ENCODE measurements around the gene SDC3. TPM values are rescaled to one million over a fixed set of nuclear protein-coding genes. Genes with fewer than 3 reads are reported as not detected.
A peak's percentile ranks its signal among the peaks of the same experiment; 100 is the strongest.

SDC3 gene
- total RNA-seq, 1 donor from 2014 or later: 36.4 TPM

- TF ChIP-seq CTCF (IDR thresholded peaks at IDR 0.05; ENCODE audit: insufficient read depth, low read length, poor library complexity, severe bottlenecking): no peak
- DNase-seq (ENCODE audit: low read depth): no peak
- no peaks in the 10 kb centered on the region for H3K36me3 ChIP-seq (ENCODE audit: control insufficient read depth, insufficient read depth, low read length)
- H3K4me3 ChIP-seq (ENCODE audit: low read depth, low read length): no peak overlapping the region
- no peaks in the 10 kb centered on the region for H3K27me3 ChIP-seq (ENCODE audit: control insufficient read depth, insufficient read depth, low read length)
Observed at GRCh38 chr1:30834253-30834652, 74.3 kb downstream of the SDC3 start.

GRCh38 chr1:30830537-30830936 lies 78.0 kb downstream of the SDC3 start:
- Histone ChIP-seq H3K36me3 (ENCODE audit: control insufficient read depth, insufficient read depth, low read length) (no peaks in the 10 kb centered on the region), H3K4me3 (ENCODE audit: low read depth, low read length) (no peak overlapping the region), H3K27me3 (ENCODE audit: control insufficient read depth, insufficient read depth, low read length) (no peaks in the 10 kb centered on the region)
- no peak for TF ChIP-seq CTCF (IDR thresholded peaks at IDR 0.05; ENCODE audit: insufficient read depth, low read length, poor library complexity, severe bottlenecking)
- no peak for DNase-seq (ENCODE audit: low read depth)

- Histone ChIP-seq H3K27me3 (ENCODE audit: control insufficient read depth, insufficient read depth, low read length) (no peaks in the 10 kb centered on the region), H3K36me3 (ENCODE audit: control insufficient read depth, insufficient read depth, low read length) (no peaks in the 10 kb centered on the region)
- no peak for TF ChIP-seq CTCF (IDR thresholded peaks at IDR 0.05; ENCODE audit: insufficient read depth, low read length, poor library complexity, severe bottlenecking)
Observed at GRCh38 chr1:30829889-30830288, 78.7 kb downstream of the SDC3 start.

GRCh38 chr1:30824736-30825429 lies 83.7 kb downstream of the SDC3 start:
- no peak for TF ChIP-seq CTCF (IDR thresholded peaks at IDR 0.05; ENCODE audit: insufficient read depth, low read length, poor library complexity, severe bottlenecking)
- no peaks in the 10 kb centered on the region for H3K36me3 ChIP-seq (ENCODE audit: control insufficient read depth, insufficient read depth, low read length)
- no peak for DNase-seq (ENCODE audit: low read depth)
- H3K27me3 ChIP-seq (ENCODE audit: control insufficient read depth, insufficient read depth, low read length): no peaks in the 10 kb centered on the region
- H3K4me3 ChIP-seq (ENCODE audit: low read depth, low read length): peak overlapping the region; percentile 19

More at GRCh38 chr1:30829889-30830288, 78.7 kb downstream of the SDC3 start:
- DNase-seq (ENCODE audit: low read depth): no peak
- H3K4me3 ChIP-seq (ENCODE audit: low read depth, low read length): no peak overlapping the region

GRCh38 chr1:30823969-30824735 lies 84.4 kb downstream of the SDC3 start:
- peak overlapping the region; percentile 43 for H3K4me3 ChIP-seq (ENCODE audit: low read depth, low read length)
- TF ChIP-seq CTCF (IDR thresholded peaks at IDR 0.05; ENCODE audit: insufficient read depth, low read length, poor library complexity, severe bottlenecking): no peak
- peak; percentile 99 for DNase-seq (ENCODE audit: low read depth)
- H3K36me3 ChIP-seq (ENCODE audit: control insufficient read depth, insufficient read depth, low read length): no peaks in the 10 kb centered on the region
- H3K27me3 ChIP-seq (ENCODE audit: control insufficient read depth, insufficient read depth, low read length): no peaks in the 10 kb centered on the region

Data from kidney epithelial cell (primary cell).